Measurements from ENCODE around the gene BANF1. TPM values are rescaled to one million over a fixed set of nuclear protein-coding genes. Genes with fewer than 3 reads are reported as not detected.

The BANF1 gene
- total RNA-seq, 1 experiment from 2014 or later, result 386 TPM

DNA sequence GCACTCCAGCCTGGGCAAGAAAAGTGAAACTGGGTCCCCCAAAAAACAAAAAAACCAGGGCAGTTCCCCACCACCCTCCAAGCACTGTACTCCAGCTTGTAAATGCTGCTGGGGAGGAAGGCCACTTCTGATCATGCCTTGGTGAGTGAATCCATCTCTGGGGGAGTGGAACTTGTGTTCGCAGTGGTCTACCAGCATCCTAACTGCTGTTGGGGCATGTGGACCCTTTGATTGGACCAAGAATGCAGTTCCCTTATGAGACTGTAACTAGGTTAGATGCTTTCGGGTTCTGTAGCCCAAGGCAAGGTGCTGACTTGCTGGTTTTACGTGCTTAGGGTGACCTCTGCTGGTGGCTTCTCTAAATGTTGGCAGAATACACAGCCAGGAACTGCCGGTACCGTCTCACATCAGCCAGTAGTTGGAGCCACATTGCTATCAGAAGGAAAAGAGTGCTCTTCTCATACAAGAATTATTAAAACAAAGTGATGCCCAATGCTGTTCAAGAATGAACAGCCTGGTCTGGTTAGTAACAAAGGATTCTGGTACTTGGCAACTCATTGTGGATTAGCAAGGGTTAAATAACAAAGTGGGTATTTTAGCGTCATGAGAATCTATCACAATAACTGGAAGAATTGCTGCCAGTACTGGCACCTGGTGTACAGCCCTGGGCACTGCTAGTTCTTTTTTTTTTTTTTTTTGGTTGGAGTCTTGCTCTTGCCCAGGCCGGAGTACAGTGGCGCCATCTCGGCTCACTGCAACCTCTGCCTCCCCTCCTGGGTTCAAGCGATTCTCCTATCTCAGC, 13.3 kb upstream of the BANF1 start:
- Histone ChIP-seq H3K36me3 (ENCODE audit: low read depth) (no peaks in the 10 kb centered on the region), H3K79me2 (ENCODE audit: low read depth) (no peaks in the 10 kb centered on the region), H3K27ac (no peak overlapping the region), H3K4me2 (no peak overlapping the region), H3F3A (ENCODE audit: insufficient read depth, low read depth) (peaks cover 24% of the 10 kb centered on the region), H3K9me2 (ENCODE audit: insufficient read depth) (no peaks in the 10 kb centered on the region), H2AFZ (no peak overlapping the region), H4K20me1 (ENCODE audit: insufficient read depth) (no peaks in the 10 kb centered on the region), H3K27me3 (ENCODE audit: insufficient read depth, low read depth) (no peaks in the 10 kb centered on the region), H3K9me3 (ENCODE audit: insufficient read depth, low read depth) (no peaks in the 10 kb centered on the region), H3K4me3 (no peak overlapping the region), H3K4me1 (replicated peaks; ENCODE audit: insufficient read depth) (peaks cover 4% of the 10 kb centered on the region; the same call in 1 of the 2 replicates)
- ChIA-PET POLR2A (ENCODE audit: unreplicated experiment) (interaction anchor here (0.6 kb wide), 1 partner anchor 56 kb away, joined by 10 read pairs; no protein-coding TSS in a partner anchor), CTCF (interaction anchor here (0.7 to 1.8 kb wide), 5 partner anchors 24 to 104 kb away, joined by 3 to 7 read pairs (median 5); partner anchors contain the start of gene CCDC85B)
- TF ChIP-seq, protein P1, sequence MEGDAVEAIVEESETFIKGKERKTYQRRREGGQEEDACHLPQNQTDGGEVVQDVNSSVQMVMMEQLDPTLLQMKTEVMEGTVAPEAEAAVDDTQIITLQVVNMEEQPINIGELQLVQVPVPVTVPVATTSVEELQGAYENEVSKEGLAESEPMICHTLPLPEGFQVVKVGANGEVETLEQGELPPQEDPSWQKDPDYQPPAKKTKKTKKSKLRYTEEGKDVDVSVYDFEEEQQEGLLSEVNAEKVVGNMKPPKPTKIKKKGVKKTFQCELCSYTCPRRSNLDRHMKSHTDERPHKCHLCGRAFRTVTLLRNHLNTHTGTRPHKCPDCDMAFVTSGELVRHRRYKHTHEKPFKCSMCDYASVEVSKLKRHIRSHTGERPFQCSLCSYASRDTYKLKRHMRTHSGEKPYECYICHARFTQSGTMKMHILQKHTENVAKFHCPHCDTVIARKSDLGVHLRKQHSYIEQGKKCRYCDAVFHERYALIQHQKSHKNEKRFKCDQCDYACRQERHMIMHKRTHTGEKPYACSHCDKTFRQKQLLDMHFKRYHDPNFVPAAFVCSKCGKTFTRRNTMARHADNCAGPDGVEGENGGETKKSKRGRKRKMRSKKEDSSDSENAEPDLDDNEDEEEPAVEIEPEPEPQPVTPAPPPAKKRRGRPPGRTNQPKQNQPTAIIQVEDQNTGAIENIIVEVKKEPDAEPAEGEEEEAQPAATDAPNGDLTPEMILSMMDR (conservative IDR thresholded peaks at IDR 0.05), result peak; percentile 99
- TF ChIP-seq EZH2 (IDR thresholded peaks at IDR 0.05; ENCODE audit: low read depth), result no peak
- intact Hi-C loops (cut with micrococcal nuclease; ENCODE audit: unreplicated experiment), result loop anchor here (1.0 kb wide), 8 partner anchors 33 to 283 kb away; partner anchors contain the start of gene FIBP
- peak; percentile 87 to 92 for DNase-seq
- BruUV-seq (replicated peaks), result no TSS peak

DNA sequence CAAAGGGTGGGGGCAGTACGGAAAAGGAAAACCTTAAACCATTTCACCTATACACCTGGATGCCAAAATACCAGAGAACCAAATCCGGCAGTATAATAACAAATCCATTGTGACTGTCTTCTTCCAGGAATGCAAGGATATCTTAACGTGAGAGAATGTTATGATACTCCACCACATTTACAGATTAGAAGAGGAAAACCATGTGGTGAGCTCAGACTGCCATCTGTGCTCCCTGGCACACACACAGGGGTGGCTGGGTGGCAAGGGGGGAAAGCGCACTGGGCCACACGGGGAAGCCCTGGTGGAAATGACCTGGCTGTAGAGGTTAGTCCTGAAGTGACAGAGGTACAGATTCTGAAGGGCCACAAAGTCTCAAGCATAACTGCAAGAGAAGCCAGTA, 10.2 kb upstream of the BANF1 start:
- Histone ChIP-seq H3K36me3 (ENCODE audit: low read depth) (0 out of 2 replicates have a peak, but pooled peaks cover 5% of the 10 kb centered on the region), H3K4me3 (no peak overlapping the region), H3K4me1 (replicated peaks; ENCODE audit: insufficient read depth) (no peaks in the 10 kb centered on the region), H3K9me3 (ENCODE audit: insufficient read depth, low read depth) (no peaks in the 10 kb centered on the region), H3F3A (ENCODE audit: insufficient read depth, low read depth) (peaks cover 32% of the 10 kb centered on the region), H3K4me2 (no peak overlapping the region), H3K27me3 (ENCODE audit: insufficient read depth, low read depth) (no peaks in the 10 kb centered on the region), H3K27ac (no peak overlapping the region), H2AFZ (no peak overlapping the region), H4K20me1 (ENCODE audit: insufficient read depth) (no peaks in the 10 kb centered on the region), H3K79me2 (ENCODE audit: low read depth) (no peaks in the 10 kb centered on the region), H3K9me2 (ENCODE audit: insufficient read depth) (no peaks in the 10 kb centered on the region)
- POLR2A ChIA-PET (ENCODE audit: unreplicated experiment), result no interaction called here
- no TSS peak for BruUV-seq (replicated peaks)
- CTCF ChIA-PET, result interaction anchor here (0.7 kb wide), 1 partner anchor 139 kb away, joined by 4 read pairs; no protein-coding TSS in a partner anchor
- TF ChIP-seq, protein P1 (conservative IDR thresholded peaks at IDR 0.05), result no peak
- TF ChIP-seq EZH2 (IDR thresholded peaks at IDR 0.05; ENCODE audit: low read depth), result no peak
- intact Hi-C loops (cut with micrococcal nuclease; ENCODE audit: unreplicated experiment), result no loop called here
- no peak for DNase-seq

DNA sequence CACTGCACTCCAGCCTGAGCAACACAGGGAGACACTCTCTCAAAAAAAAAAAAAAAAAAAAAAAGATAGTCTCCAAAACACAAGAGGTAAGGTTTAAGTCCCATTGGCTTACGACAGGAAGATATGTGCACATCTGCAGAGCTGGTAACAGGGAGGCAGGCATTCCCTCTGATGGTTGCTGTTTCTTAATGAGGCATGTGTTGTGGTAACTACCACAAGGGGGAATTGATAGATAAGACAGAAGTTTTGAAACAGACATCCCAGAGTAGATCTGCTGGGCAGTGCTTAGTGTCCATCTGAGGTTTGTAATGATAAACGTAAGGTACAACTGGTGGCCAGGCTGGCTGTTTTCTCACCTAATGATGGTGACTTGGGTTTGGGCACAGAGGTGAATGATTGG, 5.0 kb upstream of the BANF1 start:
- ChIA-PET POLR2A (ENCODE audit: unreplicated experiment) (no interaction called here), CTCF (no interaction called here)
- Histone ChIP-seq H4K20me1 (ENCODE audit: insufficient read depth) (peaks cover 7% of the 10 kb centered on the region; the same call in 1 of the 2 replicates), H3K9me3 (ENCODE audit: insufficient read depth, low read depth) (no peaks in the 10 kb centered on the region), H3K27ac (no peak overlapping the region), H3K27me3 (ENCODE audit: insufficient read depth, low read depth) (no peaks in the 10 kb centered on the region), H3K79me2 (ENCODE audit: low read depth) (peaks cover 29% of the 10 kb centered on the region), H3K4me3 (no peak overlapping the region), H3K4me1 (replicated peaks; ENCODE audit: insufficient read depth) (peaks cover 6% of the 10 kb centered on the region), H3F3A (ENCODE audit: insufficient read depth, low read depth) (peaks cover 39% of the 10 kb centered on the region), H3K4me2 (no peak overlapping the region), H3K9me2 (ENCODE audit: insufficient read depth) (no peaks in the 10 kb centered on the region), H3K36me3 (ENCODE audit: low read depth) (peaks cover 25% of the 10 kb centered on the region), H2AFZ (no peak overlapping the region)
- no peak for DNase-seq
- no TSS peak for BruUV-seq (replicated peaks)
- no peak for TF ChIP-seq EZH2 (IDR thresholded peaks at IDR 0.05; ENCODE audit: low read depth)
- TF ChIP-seq, protein P1 (conservative IDR thresholded peaks at IDR 0.05), result no peak
- intact Hi-C loops (cut with micrococcal nuclease; ENCODE audit: unreplicated experiment), result no loop called here
